GM18511 (cell line): Measurements from ENCODE around the gene TRPM8.

Source experiments
- ATAC-seq: cut with Tn5 transposase; IDR thresholded peaks from one replicate; pipeline ENCODE4 v1.9.1; 2021; ENCODE audit warnings: mild to moderate bottlenecking, moderate library complexity; ENCODE audit not compliant: unreplicated experiment

TRPM8 gene

DNA sequence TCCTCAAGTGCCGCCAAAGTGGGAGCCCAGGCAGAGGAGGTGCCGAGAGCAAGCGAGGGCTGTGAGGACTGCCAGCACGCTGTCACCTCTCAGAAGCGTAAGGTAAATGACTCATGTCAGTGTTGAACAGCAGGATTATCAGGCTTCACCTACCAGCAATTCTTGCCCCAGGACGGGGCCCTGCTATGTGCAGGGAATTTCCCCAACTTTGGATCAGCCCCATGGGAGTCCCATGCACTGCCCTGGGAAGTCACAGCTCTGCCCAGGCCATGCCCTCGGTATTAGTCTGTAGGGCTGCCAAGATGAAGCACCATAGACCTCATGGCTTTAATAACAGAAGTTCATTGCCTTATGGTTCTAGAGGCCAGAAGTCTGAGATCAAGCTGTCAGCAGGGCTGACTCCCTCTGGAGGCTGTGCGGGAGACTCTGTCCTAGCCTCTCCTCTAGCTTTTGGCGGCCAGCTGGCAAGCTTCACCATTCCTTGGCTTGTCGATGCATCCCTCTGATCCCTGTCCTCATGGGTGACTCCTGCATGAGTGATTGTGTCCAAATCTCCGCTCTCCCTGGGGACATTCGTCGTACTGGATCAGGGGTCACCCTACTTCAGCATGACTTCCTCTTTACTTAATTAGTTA, 55.9 kb downstream of the TRPM8 start:
- ATAC-seq = no peak

DNA sequence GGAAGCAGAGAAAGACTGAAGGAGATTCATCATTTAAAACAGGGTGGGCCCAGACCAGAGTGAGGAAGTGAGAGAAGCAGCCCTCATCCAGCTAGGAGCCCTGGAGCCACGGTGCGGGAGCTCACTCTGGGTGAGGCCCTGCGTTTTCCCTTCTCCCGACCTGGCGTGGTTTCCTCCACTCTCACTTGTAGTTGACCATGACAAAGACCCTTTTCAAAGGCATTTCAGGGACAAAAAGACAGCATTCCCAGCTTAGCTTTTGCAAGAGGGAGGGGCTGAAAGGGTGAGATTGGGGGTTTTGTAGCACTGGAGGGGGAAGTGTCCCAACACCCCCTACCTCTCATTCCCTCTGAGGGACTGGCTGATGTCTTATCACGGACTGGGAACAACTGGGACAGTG, 56.6 kb downstream of the TRPM8 start:
- no peak for ATAC-seq

DNA sequence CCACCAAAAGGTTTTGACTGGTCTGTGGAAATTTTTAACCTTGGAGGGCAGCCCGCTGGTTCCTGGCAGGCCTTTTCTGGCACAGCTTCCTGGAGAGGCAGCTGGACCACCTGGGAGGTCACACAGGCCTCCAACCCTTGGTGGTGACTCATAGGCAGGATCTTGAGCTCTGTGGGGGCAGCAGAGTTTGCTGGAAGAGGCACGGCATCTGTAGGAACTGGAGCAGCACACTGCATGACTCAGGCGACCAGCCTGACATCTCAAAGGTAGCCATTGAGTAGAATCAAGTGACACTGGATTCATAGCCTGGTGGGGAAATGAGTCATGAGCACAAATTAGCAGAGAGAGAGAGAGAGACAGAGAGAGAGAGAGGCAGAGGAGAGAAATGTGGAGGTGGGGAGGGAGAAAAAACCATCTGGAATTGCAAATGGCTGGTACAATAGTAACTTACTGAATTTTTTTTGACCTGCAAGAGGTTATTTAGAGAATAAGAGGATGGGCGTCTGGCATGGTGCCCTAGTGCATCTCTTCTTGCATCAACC, 57.4 kb downstream of the TRPM8 start:
- no peak for ATAC-seq

DNA sequence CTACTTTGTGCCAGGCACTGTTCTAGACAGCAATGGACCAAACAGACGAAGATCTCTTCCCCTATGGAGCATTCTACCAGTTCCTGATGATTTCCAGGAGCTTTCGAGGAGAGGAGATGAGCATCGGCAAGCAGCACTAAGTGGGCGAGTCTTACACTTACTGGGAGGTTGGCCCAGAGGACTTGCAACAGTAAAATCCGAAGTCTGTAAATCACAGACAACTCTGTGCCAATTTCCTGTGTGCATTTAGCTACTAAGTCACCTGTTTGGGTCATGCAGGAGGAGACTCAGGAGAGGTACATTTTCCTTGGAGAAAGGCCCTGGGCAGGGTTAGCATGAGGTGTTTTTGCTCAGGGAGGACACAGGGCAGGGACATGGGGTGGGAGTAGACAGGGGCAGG, 58.9 kb downstream of the TRPM8 start:
- ATAC-seq = no peak

DNA sequence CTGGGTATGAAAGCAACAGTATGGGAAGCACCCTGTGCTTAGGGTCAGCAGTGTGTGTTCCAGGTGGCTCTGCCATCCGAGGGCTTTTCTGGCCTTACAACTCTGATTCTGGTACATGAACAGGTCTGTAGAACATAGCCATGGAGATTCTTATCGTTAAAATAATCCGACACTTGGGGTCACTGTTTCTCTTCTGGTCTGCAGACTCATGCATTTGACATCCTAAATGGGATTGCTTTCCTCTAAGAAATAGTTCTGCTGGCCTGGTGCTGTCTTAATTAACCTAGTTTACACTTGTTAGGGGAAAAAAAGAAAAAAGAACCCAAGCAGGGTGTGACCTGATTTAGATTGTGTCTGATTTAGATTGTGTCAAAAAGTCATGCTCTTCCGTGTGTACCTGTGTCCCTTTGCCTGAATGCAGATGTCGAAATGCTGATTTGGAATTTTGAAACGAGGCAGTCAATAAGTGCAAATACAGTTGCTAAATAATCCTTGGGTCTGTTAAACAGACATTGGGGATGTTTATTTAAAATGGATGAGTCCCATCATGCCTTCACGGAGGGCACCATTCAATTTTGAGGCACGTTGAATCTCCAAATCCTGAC, 59.6 kb downstream of the TRPM8 start:
- no peak for ATAC-seq

DNA sequence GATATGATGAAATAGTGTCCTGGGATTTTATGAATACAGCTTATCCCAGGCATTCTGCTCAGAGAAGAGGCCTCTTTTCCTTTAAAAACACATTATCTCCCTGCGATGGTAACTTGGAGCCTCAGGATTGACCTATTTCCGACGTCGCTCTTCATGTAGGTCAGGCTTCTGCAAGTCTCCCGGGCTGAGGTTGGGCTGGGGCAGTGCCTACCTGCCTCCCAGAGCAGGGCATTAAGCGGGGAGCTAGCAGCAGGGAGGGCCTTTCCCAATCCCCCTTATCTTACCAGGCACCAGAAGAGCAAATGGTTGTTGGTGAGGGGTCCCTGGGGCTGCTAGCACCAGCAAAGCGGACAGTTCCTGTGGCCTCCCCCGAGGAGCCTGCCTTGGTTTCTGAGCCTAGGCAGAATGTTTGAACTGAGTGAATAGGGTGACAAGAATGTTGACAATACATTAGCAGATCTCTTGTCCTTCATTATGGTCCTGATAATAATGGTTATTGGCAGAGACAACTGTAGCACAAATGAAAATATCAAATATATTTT, 60.2 kb downstream of the TRPM8 start:
- no peak for ATAC-seq

DNA sequence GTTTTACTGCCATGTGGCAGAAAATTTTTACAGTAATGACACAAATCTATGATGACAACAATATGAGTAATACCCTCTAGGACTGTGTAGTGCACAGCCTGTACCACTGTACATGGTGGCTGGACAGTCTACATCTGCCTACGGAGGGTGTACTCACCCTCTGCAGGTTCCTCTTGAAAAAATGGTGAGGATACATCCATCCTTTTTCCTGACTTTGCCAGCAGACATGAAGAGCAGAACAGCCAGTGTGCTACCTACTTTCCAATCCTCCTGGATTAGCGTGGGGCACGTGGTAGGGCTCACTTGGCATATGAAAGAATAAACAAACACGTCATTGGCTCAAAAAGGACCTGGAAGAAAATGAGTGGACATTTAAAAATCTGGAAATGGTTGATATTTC, 62.6 kb downstream of the TRPM8 start:
- ATAC-seq = no peak

DNA sequence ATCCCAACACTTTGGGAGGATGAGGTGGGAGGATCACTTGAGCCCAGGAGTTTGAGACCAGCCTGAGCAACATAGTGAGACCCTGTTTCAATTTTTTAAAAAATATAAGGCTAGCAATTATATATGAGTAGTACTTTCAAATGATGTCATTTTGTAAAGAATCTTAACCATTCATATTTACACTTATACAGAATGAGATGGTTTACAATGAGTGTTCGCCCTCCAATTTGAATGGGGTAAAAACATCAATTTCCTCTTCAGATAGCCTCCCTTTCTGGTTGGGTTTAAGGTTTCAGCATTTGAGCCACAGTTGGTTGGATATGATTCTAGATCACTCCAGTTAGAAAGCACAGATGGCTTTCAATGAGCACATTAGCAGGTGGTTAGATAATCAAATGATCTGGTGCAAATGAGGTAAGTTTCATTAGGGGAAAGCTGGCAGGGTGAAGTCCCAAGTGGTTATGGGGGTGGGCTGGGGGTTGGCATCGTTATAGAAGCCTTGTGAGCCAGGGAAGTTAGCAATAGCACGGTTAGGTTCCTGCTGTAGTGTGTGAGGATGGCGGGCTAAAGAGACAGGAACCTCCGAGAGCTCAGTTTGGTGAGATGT, 63.9 kb downstream of the TRPM8 start:
- ATAC-seq = no peak

DNA sequence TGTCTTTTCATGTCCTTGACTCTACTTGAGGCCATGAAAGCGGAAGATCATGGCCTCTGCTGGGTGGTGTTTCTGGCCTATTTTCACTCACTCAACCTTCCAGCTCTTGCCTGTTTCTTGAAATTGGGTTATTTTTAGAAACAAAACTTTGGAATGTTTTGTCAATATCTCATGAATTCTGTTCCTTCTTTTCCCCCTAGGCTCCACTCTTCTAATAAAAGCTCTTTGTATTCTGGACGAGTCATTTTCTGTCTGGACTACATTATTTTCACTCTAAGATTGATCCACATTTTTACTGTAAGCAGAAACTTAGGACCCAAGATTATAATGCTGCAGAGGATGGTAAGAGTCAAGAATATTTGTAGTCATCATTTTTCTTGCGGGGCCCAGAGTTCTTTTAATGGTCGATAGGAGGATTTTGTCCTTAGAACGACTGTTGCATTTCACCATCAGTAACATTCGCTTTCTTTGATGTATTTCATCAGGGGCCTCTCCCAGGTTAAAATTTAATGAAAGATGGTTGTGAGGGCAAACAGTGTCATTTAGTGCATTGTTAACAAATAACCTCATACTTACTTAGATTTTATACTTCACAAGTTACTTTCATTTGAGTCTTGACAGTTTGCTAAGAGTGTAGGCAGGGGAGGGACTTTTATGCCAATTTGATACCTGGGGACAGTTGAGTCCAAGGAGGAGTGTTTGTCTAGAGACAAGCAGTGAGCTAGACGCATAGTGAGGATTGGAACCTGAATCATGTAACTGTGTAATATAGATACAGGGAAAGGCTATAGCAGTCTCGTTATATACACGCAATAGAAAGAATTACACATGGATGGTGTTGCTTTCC, 64.6 kb downstream of the TRPM8 start:
- no peak for ATAC-seq

DNA sequence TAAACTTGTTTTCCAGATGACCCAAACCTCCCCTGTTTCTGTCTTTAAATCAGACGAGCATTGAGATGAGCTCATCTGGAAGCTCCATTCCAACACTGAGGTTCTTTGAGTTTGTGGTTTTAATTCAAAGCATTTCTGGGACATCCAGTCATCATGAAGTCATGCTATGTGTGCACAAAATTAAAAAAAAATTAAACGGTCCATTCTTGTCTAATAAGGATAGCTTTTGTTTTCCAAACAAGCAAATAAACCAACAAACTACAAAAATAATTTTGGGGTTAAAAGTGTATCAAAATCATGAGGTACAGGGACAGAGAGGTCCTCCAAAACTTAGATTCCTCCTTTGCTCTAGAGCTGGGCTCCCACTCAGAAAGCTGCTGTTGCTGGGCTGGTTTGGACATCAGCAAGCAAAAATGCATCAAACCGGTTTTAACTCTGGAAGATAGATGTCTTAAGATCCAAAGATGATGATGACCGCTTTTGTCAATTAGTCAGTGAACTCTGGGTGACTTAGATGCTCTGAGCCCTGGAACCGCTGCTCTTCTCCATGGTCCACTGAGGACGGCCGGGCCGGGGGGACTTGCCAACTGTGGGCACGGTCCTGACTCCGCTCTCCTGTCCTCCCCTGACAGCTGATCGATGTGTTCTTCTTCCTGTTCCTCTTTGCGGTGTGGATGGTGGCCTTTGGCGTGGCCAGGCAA, 65.4 kb downstream of the TRPM8 start:
- ATAC-seq = no peak

DNA sequence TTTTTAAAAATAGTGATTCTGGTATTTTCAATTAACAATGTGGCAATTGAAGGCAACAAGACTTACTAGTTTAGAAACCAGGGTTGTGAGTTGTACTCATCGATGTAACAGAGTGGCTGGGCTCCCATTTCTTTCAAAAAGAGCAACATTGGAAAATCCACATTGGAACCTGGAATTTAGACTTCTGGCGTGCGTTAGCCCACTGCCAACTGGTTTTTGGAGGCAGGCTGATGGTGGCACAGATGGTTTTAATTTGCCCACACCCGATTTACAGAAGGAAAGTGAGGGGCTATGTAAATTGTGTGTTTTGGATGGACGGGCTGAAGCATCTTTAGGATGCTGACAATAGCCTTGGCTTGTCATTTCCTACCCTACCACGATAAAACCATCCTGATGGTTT, 66.3 kb downstream of the TRPM8 start:
- ATAC-seq = no peak

DNA sequence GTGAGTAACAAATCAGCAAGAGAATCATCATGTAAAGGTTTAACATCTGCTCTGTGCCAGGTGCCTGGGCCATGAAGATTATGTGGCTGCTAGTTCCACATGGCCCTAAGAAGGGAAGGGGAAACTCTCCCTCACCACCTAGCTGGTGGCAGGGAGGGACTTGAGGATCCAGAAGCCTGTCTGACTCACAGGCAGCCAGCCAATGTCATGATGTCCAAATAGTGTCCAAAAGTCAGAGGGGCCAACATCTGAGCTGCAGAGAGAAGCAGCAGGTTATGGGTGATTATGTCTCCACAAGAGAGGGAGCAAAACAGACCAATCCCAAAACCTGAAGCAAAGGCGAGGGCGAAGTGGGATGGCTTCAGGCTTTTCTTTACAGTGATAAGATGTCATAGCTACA, 71.4 kb downstream of the TRPM8 start:
- ATAC-seq = no peak

DNA sequence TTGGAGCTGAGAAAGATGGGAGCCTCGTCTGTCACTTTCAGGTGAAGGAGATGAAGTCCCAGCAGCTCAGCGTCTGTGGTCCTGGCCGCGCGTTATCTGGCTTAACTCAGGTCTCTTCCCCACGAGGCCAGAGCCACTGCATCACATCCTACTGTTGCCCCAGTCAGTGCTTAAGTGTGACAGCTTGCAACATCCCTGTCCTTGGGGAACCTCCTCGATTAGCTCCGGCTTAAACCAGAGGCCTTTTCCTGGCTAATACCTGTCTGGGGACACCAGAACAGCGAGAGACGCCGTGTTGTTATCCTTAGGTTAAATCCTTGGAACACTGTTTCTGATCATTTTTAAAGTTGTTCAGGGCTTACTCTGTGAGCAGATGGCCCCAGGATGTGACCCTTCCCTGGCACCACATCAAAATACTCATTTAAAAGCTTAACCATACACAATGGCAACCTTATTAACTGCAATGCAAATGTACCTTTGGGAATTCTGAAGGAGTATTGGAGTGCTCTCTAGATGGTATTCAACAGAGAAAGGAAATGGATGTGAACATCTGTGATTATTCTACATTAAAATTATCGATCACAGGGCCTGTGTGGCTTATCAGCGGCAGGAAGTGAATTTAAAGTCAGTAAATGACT, 72.2 kb downstream of the TRPM8 start:
- ATAC-seq = no peak

DNA sequence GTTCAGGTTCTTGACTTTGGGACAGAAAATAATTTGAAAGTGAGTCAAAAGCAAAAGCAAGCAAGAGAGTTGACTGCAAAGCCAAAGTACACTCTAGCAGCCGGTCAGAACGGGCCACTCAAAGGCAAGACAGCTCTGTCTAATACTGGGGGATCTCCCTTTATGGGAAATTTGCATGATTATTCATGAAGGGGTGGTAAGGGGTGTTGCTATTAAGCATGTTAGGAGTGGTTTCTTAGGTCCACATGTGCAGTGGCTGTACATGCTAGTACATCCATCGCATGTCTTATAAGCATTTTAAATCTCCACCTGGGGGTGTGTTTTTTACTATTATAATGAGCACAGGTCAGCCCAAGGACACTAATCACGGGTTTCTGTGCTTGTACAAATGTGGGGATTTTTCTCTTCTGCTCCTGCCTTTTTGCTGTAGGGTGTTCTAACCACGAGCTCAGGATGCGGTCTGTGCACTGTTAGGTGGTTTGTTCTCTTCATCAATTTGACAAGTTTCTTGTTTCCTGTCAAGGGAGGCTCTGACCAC, 73.2 kb downstream of the TRPM8 start:
- ATAC-seq = peak; percentile 71

DNA sequence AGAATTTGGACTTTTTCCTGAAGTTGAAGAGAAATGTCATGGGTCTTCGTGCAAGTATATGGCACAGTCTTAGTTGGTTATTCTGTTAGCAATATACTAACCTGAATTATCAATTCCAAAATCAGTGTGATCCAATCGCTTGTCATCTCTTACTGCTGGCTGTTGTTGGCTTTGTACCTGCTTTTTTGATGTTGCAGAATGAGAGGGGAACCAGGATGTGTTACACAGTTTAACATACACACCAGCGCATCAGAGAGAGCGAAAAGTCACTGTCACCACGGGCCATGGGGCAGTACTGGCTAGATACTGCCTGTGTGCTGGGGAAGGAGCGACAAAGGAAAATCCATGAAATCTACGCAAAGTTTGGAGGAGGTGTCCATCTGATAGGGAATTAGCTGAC, 74.0 kb downstream of the TRPM8 start:
- ATAC-seq = no peak

DNA sequence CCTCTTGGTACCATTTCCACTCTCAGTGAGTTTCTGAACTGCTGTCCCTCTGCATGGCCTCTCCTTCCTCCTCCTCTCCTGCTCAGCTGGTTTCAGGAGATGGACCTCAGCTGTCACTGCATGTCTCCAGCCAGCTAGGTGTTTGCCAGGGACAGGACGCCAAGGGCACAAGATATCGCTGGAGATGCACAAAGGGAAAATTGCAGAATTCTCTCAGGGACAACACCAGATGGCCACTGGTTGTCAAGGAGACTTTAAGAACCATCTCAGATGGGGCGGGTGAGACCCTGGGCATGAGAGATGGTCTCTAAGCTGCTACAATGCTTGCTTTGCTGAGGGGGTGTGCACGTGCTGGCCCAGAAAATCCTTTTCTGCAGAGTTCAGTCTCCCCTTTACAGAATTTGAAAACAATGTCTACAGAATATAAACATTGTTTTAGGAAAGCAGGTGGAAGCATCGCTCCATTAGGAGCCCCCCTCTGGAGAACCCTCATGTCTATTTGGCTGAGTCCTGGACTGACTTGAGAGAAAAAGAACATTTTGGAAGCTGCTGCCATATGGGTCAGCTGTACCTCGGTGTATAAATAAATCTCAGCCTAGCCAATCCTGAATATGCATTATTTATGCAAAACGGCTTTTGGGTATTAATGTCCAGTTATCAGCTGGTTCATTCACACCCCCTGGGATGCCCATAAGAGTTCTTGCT, 75.5 kb downstream of the TRPM8 start:
- no peak for ATAC-seq

DNA sequence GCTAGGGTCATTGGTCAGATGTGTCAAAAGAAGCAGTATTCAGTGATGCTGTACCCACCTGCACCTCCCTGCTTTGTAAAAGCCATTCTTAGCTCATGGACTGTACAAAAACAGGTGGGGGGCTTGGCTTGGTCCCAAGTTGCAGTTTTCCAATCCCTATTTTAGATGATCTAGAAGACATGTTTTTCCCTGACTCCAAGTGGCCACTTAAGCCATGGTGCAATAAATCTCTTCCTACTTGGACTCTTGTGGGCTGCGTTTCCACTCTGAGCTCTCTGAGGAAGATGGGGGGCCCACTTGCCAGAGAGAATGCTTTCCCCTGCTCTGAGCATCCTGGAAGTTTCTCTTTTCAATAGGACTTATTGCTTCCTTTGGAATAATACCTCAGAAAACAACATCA, 76.3 kb downstream of the TRPM8 start:
- no peak for ATAC-seq

DNA sequence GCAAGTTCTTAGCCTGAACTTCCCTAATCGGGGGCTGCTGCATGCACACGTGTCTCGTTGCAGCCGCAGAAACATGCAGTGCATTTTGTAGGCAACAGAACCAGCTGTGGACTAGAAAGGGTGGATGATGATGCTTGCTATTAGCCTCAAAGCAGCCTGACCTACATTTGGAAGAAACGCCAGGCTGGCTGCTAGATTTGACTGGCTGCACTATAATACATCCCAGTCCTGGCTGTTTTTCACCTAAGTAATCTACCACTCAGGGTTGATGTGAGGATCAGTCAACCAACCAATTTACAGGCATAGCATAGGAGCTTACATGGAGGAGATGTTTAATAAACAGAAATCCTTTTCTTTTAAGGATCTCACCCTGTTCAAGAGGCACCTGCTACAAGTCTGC, 77.0 kb downstream of the TRPM8 start:
- no peak for ATAC-seq

DNA sequence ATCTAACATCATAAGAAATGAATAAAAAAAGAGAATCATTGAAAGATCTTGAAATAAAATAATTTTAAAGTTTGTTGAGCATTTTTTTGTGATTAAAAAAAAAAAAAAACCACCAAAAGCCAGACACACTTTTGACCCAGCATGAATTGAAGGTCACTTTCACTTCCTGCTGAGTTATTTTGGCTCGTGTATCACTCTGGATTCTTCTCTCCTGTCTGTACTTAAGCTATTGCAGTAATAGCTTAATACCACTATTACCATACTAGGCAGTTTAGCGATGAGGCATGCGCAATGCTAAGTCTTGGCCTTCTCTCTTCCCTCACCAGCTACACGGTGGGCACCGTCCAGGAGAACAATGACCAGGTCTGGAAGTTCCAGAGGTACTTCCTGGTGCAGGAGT, 78.8 kb downstream of the TRPM8 start:
- no peak for ATAC-seq
